Stimulated activated CD4-positive, alpha-beta T cell treated with anti-CD3 and anti-CD28 coated beads, TNF-alpha, amount 100 ng/mL, for 1 hour (primary cell): ENCODE data around the gene POGK.

Experiments
- DNase-seq, 3 donors: peaks; one replicate each; pipeline ENCODE4 v3.0.0-alpha.2; 2020; ENCODE audit warnings: low read depth in 3 of 3, low spot score in 1 of 3

POGK gene

GRCh38 chr1:166899769-166900168, 60.5 kb downstream of the POGK start:
- DNase-seq, result no peak

GRCh38 chr1:166900987-166901386, 61.7 kb downstream of the POGK start:
- DNase-seq, result no peak

GRCh38 chr1:166902279-166902678, 63.0 kb downstream of the POGK start:
- no peak for DNase-seq

- DNase-seq, result no peak
Measured at GRCh38 chr1:166903232-166903631, 64.0 kb downstream of the POGK start.

GRCh38 chr1:166905136-166905535, 65.9 kb downstream of the POGK start:
- no peak for DNase-seq

- no peak for DNase-seq
Measured at GRCh38 chr1:166905900-166906299, 66.6 kb downstream of the POGK start.
